Suprapubic skin (tissue), 3 donors: ENCODE data around the gene UMOD.

Experiments
- CTCF ChIP-seq, 2 donors: fragments of 200-600 bp in 1 of 2; fragments of 450-650 bp in 1 of 2; sonication (generic) in 1 of 2; IDR thresholded peaks; one replicate each; pipeline ENCODE4 v1.5.1; 2016 to 2019; ENCODE audit warnings: antibody characterized with exemption in 2 of 2, mild to moderate bottlenecking in 1 of 2, moderate library complexity in 1 of 2
- POLR2A ChIP-seq, 2 donors: fragments of 450-650 bp; IDR thresholded peaks; one replicate each; pipeline ENCODE4 v1.6.1; 2017; ENCODE audit warnings: antibody characterized with exemption in 2 of 2, mild to moderate bottlenecking in 2 of 2, moderate library complexity in 2 of 2

GRCh38 chr16:20334396-20334795, 18.1 kb downstream of the UMOD start:
- TF ChIP-seq CTCF (IDR thresholded peaks at IDR 0.05) (no peak), POLR2A (IDR thresholded peaks at IDR 0.05) (no peak)
